IPS DF 6.9 (cell line): Measurements from ENCODE around the gene SSU72.

Source experiments
- DNase-seq: peaks from one replicate; pipeline ENCODE4 v3.0.0-alpha.2; 2013; ENCODE audit warnings: low read depth, low spot score
- H3K27ac ChIP-seq: one replicate; pipeline ENCODE4 v1.5.1; 2013; ENCODE audit warnings: low read length, control low read depth
- H3K27me3 ChIP-seq: 2 replicates; pipeline ENCODE4 v1.6.1; 2013; ENCODE audit warnings: mild to moderate bottlenecking, low read length; ENCODE audit not compliant: control insufficient read depth, insufficient read depth
- H3K36me3 ChIP-seq: 2 replicates; pipeline ENCODE4 v1.6.1; 2013; ENCODE audit warnings: low read length; ENCODE audit not compliant: control insufficient read depth, insufficient read depth
- H3K4me1 ChIP-seq: 2 replicates; pipeline ENCODE4 v1.6.1; 2013; ENCODE audit warnings: low read length; ENCODE audit not compliant: control insufficient read depth, insufficient read depth
- H3K4me3 ChIP-seq: 2 replicates; pipeline ENCODE4 v1.5.1; 2013; ENCODE audit warnings: mild to moderate bottlenecking, low read length
- H3K9me3 ChIP-seq: 2 replicates; pipeline ENCODE4 v1.6.1; 2013; ENCODE audit warnings: low read length, inconsistent platforms; ENCODE audit not compliant: control insufficient read depth, insufficient read depth
- WGBS: extraction: QIAGEN DNeasy Blood & Tissue Kit; methylation state at CpG from one replicate; pipeline ENCODE4 v1.1.7; 2013; ENCODE audit warnings: mixed read lengths, missing lambda C conversion rate; ENCODE audit not compliant: insufficient read length, insufficient coverage; 5-methylcytosine and 5-hydroxymethylcytosine counted together

SSU72 gene

DNA sequence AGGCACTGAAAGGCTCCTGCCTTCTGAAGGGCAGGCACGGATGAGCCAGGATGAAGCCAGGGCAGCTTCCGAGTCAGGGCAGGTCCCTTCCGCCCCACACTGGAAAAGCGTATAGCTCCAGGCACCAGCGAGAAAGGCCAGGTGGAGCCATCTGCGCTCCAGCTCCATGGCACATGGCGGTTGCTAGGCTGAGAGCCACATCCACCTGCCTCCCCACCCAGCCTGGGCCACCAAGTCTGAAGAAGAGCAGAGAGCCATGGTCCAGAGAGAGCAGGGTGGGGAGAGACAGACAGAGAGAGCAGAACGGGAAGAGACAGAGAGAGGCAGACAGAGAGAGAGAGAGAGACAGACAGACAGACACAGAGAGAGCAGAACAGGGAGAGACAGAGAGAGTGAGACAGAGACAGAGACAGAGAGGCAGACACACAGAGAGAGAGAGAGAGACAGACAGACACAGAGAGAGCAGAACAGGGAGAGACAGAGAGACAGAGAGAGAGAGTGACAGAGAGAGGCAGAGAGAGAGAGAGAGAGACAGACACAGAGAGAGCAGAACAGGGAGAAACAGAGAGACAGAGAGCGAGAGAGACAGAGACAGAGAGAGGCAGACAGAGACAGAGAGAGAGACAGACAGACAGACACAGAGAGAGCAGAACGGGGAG, 20.1 kb upstream of the SSU72 start:
- Histone ChIP-seq H3K27me3 (peaks cover 5% of the 10 kb centered on the region), H3K9me3 (no peaks in the 10 kb centered on the region), H3K4me1 (peaks cover 12% of the 10 kb centered on the region), H3K36me3 (0 out of 2 replicates have a peak, but pooled peaks cover 3% of the 10 kb centered on the region), H3K27ac (no peak overlapping the region), H3K4me3 (no peak overlapping the region)
- no peak for DNase-seq
- no CpG with 5 or more reads among the region's 10 CpGs for WGBS

DNA sequence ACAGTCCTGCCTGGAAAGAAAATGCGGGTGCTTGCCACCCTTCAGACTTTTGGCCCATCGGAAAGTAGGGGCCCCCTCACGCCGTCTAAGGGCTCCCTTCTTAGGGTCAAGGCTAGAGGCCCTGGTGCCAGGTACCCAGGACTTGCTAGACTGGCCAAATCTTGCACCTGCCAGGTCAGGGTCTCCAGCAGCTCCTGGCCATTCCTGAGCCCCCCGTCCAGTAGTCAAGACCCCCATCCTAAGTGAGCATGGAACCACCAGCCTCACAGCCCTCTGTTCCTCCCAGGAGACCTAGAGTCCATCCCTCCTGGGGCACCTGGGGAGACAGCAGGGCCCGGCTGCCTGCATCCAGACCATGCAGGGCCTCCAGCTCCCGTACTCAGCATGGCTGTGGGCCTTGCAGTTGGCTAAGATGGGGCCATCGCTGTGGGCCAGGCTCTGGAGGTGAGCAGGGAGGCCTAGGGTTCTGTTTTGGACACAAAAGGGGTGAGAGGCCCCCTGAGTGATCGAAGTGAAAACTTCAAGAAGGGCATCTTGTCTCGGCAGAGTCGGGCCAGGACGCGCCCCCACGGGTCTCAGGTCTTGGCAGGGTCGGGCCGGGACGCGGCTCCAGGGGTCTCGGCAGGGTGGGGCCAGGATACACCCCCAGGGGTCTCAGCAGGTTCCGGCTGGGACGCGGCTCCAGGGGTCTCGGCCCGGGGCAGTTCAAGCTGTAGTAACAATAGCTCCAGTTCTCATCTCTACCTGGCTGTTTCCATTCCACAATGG, 19.4 kb upstream of the SSU72 start:
- no peak overlapping the region for H3K27ac ChIP-seq
- H3K4me1 ChIP-seq: peaks cover 10% of the 10 kb centered on the region
- 0 out of 2 replicates have a peak, but pooled peaks cover 3% of the 10 kb centered on the region for H3K36me3 ChIP-seq
- DNase-seq: no peak
- peaks cover 5% of the 10 kb centered on the region for H3K27me3 ChIP-seq
- H3K4me3 ChIP-seq: no peak overlapping the region
- no peaks in the 10 kb centered on the region for H3K9me3 ChIP-seq
- WGBS: no CpG with 5 or more reads among the region's 24 CpGs

DNA sequence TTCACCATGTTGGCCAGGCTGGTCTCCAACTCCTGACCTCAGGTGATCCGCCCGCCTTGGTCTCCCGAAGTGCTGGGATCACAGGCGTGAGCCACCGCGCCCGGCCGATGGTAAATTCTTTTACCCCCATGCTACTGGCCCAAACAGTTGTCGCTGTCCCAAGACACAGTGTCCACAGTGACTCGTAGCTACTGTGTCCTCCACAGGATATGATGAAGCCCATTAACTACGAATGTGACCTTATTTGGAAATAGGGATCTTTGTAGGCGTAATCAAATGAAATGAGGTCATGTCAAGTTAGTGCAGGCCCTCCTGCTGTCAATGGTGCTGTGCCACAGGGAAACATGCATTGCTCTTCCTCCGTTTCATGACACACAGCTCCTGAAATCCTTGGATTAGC, 16.8 kb upstream of the SSU72 start:
- Histone ChIP-seq H3K27me3 (peaks cover 3% of the 10 kb centered on the region; the same call in 1 of the 2 replicates), H3K4me3 (no peak overlapping the region), H3K36me3 (0 out of 2 replicates have a peak, but pooled peaks cover 3% of the 10 kb centered on the region), H3K4me1 (no peaks in the 10 kb centered on the region), H3K27ac (no peak overlapping the region), H3K9me3 (no peaks in the 10 kb centered on the region)
- WGBS: no CpG with 5 or more reads among the region's 13 CpGs
- no peak for DNase-seq

DNA sequence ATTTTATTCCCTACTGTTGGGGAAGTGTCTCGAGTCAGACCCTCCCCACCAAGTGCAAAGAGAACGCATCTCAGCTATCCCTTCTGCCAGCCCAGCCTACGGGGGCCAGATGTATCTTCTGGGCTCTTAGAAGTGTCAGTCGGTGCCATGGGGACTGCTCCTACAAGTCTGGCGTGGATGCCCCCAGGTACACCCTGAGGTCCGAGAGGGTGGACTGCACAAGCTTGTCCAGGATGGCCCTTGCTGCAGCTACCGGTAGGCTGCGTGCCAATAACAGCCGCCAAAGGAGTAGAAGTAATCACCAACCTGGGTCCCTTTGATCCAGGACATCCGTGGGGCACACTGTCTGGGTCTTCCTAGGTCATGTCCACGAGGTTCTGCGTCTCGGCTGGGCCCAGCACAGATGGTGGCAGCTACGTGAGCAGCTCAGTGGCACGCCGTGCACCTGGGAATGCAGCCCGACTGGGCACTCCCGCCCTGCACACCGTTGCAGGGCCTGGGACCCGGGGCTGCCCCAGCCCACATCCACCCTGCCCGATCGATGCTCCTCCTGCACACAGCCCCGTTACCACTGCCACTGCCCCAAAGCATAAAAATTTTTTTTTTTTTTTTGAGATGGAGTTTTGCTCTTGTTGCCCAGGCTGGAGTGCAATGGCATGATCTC, 8.8 kb upstream of the SSU72 start:
- Histone ChIP-seq H3K36me3 (no peaks in the 10 kb centered on the region), H3K27me3 (no peaks in the 10 kb centered on the region), H3K9me3 (no peaks in the 10 kb centered on the region), H3K27ac (no peak overlapping the region), H3K4me1 (no peaks in the 10 kb centered on the region), H3K4me3 (no peak overlapping the region)
- no CpG with 5 or more reads among the region's 23 CpGs for WGBS
- no peak for DNase-seq

DNA sequence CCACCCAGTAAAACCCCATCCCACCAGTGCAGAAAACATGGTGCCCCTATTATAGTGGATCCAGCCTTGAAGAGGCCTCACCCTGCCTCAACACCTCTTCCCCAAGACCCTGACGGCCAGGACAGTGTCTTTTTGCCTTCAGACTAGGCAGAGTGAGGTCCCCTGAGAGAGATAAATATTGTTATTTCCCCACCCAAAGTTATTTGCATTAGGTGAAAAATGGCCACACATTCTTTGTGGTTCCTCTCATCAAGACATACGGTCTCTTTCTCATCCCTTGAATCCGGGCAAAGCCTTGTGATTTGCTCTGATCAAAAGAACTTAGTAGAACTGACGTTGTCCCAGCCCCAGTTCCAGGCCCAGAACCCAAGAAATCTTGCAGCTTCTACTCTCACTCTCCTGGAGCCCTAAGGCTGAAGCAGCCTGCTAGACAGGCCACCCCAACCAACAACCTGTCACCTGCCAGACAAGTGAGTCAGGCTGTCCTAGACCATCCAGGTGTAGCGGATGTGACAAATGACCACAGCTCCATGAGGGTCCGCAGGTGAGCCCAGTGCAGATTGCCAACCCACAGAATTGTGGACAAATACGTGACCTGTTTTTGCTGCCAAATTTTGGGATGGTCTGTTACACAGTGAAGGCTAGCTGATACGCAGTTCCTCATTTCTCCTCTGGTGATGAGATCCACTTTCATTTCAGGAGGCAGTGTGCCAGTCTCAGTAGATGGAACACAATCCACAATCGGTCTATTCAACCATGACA, 8.1 kb upstream of the SSU72 start:
- H3K9me3 ChIP-seq: no peaks in the 10 kb centered on the region
- H3K4me1 ChIP-seq: no peaks in the 10 kb centered on the region
- no peak overlapping the region for H3K4me3 ChIP-seq
- WGBS: no CpG with 5 or more reads among the region's 9 CpGs
- H3K36me3 ChIP-seq: no peaks in the 10 kb centered on the region
- H3K27ac ChIP-seq: no peak overlapping the region
- no peaks in the 10 kb centered on the region for H3K27me3 ChIP-seq
- DNase-seq: no peak

DNA sequence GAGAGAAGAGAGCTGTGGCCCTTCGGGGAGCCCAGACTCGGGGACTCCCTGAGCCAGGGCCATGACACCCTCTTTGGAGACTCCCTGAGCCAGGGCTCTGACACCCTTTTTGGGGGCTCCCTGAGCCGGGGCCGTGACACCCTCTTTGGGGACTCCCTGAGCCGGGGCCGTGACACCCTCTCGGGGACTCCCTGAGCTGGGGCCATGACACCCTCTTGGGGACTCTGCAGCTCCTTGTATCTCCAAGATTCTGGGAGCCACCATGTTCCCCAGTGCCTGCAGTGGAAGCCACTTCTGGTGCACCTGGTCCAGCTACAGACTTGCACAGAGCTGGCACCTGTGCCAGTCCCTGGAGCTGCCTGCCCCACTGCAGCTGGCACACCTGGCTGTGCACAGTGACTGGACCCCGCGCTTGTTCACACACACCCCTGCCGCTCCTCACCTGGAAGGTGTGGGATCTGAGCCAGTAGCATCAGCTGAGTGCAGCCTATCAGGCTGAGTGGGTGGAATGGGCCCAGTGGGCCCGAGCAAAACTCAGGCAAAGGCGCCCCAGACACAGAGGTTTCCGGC, 3.8 kb upstream of the SSU72 start:
- WGBS: no CpG with 5 or more reads among the region's 13 CpGs
- H3K27me3 ChIP-seq: no peaks in the 10 kb centered on the region

DNA sequence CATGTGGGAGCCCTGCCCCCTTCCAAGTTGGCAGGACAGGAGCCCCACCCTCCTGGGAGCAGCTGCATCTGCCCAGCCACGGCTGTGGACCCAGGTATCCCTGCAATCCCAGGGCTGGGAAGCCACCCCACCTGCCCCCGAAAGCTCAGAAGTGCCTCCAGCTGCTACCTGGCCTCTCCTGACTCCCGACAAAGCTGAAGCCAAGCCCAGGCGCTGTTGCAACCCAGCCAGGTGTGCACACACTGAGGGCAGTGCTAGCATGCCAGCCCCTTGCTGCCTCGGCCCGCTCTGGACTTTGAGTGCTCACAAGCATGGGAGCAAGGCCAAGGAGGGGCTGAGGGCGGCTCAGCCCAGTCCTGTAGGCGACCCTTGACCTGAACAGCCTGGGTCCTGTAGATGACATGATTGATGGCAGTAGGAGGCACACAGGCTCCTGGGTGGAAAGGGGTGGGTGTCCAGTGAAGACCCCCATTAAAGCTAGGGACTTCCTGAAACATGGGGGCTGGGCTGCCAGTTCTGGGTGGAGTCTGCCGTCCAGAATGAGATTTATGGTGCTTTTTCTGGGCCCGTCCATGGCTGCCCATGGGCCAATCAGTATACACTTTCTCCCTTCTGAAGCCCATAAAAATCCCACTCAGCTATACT, 2.8 kb upstream of the SSU72 start:
- H3K27ac ChIP-seq: no peak overlapping the region
- H3K4me1 ChIP-seq: no peaks in the 10 kb centered on the region
- H3K27me3 ChIP-seq: no peaks in the 10 kb centered on the region
- no peak for DNase-seq
- no peak overlapping the region for H3K4me3 ChIP-seq
- no peaks in the 10 kb centered on the region for H3K9me3 ChIP-seq
- no CpG with 5 or more reads among the region's 10 CpGs for WGBS
- H3K36me3 ChIP-seq: no peaks in the 10 kb centered on the region

More for the DNA sequence above, 3.8 kb upstream of the SSU72 start:
- no peak for DNase-seq
- no peaks in the 10 kb centered on the region for H3K9me3 ChIP-seq
- no peak overlapping the region; the same call in 1 of the 2 replicates for H3K4me3 ChIP-seq
- no peaks in the 10 kb centered on the region for H3K36me3 ChIP-seq
- H3K27ac ChIP-seq: no peak overlapping the region
- no peaks in the 10 kb centered on the region for H3K4me1 ChIP-seq

DNA sequence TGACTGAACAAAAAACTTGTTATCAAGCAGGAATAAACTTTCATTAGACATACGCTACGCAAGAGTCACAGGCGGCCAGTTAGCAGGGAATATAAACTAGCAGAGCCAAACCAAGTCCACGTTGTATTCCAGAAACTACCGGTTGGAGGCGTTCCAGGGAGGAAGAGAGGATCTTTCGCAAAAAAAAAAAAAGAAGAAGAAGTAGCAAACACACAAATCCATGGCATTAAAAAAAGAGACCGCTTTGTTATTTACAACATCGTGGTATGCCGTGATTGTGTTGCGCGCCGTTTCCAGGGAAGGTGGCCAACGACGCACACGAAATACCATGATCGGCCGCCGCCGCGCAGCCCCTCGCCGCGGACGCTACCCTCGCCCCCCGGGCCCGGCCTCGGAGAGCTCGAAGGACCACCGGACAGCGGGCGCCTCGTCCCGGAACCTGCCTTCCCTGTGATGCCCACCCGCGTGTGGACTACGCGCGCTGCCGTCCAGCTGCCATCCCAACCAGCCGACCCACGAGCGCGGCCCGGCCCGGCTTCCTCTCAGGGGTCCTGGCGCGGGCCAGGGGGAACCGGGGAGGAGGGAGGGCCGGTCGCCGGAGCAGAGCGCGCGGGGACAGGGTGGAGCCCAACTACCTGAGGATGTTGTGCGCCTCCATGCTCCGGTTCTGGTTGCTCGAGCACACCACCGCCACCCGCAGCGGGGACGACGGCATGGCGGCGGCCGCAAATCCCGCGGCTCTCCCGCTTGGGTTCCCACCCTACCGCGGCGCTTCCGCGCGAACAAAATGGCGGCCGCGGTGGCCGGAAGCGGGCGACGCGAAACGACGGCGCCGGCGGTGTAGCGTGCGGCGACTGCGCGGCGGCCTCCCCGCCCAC, 581 bp downstream of the SSU72 start:
- Histone ChIP-seq H3K36me3 (no peaks in the 10 kb centered on the region), H3K4me3 (peak overlapping the region; percentile 99), H3K4me1 (no peaks in the 10 kb centered on the region), H3K27ac (no peak overlapping the region), H3K9me3 (no peaks in the 10 kb centered on the region), H3K27me3 (no peaks in the 10 kb centered on the region)
- no CpG with 5 or more reads among the region's 96 CpGs for WGBS
- no peak for DNase-seq

DNA sequence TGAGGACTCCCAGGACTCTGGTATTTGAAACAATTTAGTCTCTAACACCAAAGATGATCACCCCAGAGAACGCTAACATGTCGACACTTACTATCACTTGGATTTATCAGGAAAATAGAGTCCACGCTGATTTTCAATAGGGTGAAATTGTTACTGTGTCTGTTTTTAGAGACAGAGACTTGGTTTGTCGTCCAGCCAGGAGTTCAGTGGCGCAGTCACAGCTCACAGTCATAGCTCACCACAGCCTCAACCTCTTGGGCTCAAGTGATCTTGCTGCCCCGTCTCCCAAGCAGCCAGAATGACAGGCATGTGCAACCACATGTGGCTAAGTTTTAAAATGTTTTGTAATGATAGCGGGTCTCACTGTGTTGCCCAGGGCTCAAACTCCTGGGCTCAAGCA, 5.3 kb downstream of the SSU72 start:
- no peaks in the 10 kb centered on the region for H3K9me3 ChIP-seq
- H3K4me3 ChIP-seq: no peak overlapping the region
- no peak for DNase-seq
- peaks cover 3% of the 10 kb centered on the region for H3K36me3 ChIP-seq
- no peaks in the 10 kb centered on the region for H3K4me1 ChIP-seq
- no peak overlapping the region for H3K27ac ChIP-seq
- H3K27me3 ChIP-seq: no peaks in the 10 kb centered on the region
- WGBS: no CpG with 5 or more reads among the region's 7 CpGs
